Peyer's patch (tissue), 4 donors: ENCODE results near the gene MGMT.

ENCODE experiments used
- POLR2A ChIP-seq, 2 donors: fragments of 450-650 bp; IDR thresholded peaks; one replicate each; pipeline ENCODE4 v1.5.1; 2017; ENCODE audit warnings: antibody characterized with exemption in 2 of 2, mild to moderate bottlenecking in 2 of 2, moderate library complexity in 2 of 2
- TF ChIP-seq, protein P1 (sequence below), 6 experiments: fragments of 450-650 bp in 4 of 6; fragments of 200-600 bp in 2 of 6; sonication (generic) in 1 of 6; IDR thresholded peaks; one replicate each; pipeline ENCODE4 v1.5.1; 2017 to 2019; ENCODE audit warnings: antibody characterized with exemption in 6 of 6, mild to moderate bottlenecking in 3 of 6, moderate library complexity in 1 of 6

DNA sequence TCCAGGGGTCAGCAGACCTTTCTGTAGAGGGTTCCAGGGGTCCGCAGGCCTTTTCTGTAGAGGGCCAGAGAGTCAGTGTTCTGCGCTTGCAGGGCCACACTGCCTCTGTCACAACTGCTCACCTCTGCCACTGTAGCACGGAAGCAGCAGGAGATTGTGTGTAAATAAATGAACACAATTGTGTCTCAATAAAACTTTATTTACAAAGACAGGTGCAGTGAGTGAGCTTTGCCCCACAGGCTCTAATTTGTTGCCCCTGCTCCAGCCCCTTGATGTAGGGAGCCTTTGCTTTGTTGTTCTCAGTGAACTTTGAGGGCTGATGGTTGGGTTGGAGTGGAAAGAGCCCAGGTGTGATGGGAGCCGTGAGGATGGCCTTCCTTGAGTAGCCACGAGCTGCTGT lies 67.8 kb downstream of the MGMT start:
- TF ChIP-seq, protein P1, sequence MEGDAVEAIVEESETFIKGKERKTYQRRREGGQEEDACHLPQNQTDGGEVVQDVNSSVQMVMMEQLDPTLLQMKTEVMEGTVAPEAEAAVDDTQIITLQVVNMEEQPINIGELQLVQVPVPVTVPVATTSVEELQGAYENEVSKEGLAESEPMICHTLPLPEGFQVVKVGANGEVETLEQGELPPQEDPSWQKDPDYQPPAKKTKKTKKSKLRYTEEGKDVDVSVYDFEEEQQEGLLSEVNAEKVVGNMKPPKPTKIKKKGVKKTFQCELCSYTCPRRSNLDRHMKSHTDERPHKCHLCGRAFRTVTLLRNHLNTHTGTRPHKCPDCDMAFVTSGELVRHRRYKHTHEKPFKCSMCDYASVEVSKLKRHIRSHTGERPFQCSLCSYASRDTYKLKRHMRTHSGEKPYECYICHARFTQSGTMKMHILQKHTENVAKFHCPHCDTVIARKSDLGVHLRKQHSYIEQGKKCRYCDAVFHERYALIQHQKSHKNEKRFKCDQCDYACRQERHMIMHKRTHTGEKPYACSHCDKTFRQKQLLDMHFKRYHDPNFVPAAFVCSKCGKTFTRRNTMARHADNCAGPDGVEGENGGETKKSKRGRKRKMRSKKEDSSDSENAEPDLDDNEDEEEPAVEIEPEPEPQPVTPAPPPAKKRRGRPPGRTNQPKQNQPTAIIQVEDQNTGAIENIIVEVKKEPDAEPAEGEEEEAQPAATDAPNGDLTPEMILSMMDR (IDR thresholded peaks at IDR 0.05): no peak
- TF ChIP-seq POLR2A (IDR thresholded peaks at IDR 0.05): no peak
